ENCODE results near the gene PIM1. TPM values are rescaled to one million over a fixed set of nuclear protein-coding genes. Genes with fewer than 3 reads are reported as not detected.

PIM1 gene
- total and polyA plus RNA-seq, 10 of the 15 experiments (the other 5 are each of a cell fraction or from before 2014, with no cell fraction given): 0.66 to 33.9 (median 10.2) TPM

DNA sequence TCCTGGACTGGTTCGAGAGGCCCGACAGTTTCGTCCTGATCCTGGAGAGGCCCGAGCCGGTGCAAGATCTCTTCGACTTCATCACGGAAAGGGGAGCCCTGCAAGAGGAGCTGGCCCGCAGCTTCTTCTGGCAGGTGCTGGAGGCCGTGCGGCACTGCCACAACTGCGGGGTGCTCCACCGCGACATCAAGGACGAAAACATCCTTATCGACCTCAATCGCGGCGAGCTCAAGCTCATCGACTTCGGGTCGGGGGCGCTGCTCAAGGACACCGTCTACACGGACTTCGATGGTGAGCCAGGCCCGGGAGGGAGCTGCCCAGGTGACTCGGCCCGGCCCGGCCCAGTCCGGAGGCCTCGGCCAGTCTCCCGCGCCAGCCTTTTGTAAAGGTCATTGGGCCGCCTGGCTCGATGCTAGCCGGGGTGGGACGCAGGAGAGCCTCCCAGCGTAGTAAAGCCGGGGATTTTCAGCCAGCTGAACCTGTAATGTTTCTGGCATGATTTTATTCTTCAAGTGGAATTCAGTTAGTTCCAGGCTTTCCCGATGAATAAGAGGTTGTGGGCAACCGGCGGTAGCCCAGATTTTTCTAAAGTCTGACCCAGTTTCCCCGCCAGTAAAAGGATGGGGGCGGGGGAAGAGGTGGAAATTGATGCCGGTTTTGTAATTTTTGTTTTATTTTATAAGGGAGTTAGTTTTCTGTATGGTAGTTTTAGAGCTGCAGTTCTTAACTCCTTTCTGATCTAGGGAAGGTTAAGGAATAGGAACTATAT is 1.4 kb downstream of the PIM1 start:
- H4K20me1 ChIP-seq (ENCODE audit: control insufficient read depth, insufficient read depth): no peaks in the 10 kb centered on the region; the same call in 1 of the 2 replicates
- H3K27me3 ChIP-seq (replicated peaks in 1 of 2; ENCODE audit: control insufficient read depth in 2 of 2, insufficient read depth in 2 of 2, low read length in 1 of 2): no peaks in the 10 kb centered on the region
- H3K4me2 ChIP-seq (ENCODE audit: control insufficient read depth, insufficient read depth): peak overlapping the region; percentile 96
- intact Hi-C loops (cut with micrococcal nuclease; ENCODE audit: unreplicated experiment): loop anchor here (5.0 to 10.0 kb wide), 3 partner anchors 59 to 407 kb away; partner anchors contain the start of gene C6orf89
- peak overlapping the region; percentile 61 for H3K27ac ChIP-seq (ENCODE audit: control insufficient read depth, insufficient read depth)
- peaks cover 7 to 8% of the 10 kb centered on the region in 2 experiments for H3K36me3 ChIP-seq (ENCODE audit: control insufficient read depth in 2 of 2, insufficient read depth in 2 of 2, low read length in 1 of 2)
- RAD21 ChIA-PET (ENCODE audit: unreplicated experiment): interaction anchor here (0.6 to 8.3 kb wide), 38 partner anchors 13 to 563 kb away, joined by 3 to 255 read pairs (median 4); partner anchors contain the start of genes C6orf89, MTCH1, PI16 and TBC1D22B
- TSS peak; percentile 80 for BruUV-seq (replicated peaks)
- SMC1A ChIA-PET (ENCODE audit: uncharacterized antibody, unreplicated experiment): interaction anchor here (0.8 to 12.2 kb wide), 38 partner anchors 10 to 406 kb away, joined by 3 to 266 read pairs (median 6); partner anchors contain the start of genes C6orf89, TBC1D22B and TMEM217
- CTCF ChIA-PET: interaction anchor here (0.7 to 6.0 kb wide), 58 partner anchors 9 to 405 kb away, joined by 3 to 260 read pairs (median 5); partner anchors contain the start of genes C6orf89, FGD2, MTCH1 and TBC1D22B
- FAIRE-seq (no peak), DNase-seq (ENCODE audit: low read depth, low spot score) (no peak), ATAC-seq (peak; percentile 12)
- H3K4me1 ChIP-seq (ENCODE audit: control insufficient read depth, insufficient read depth, low read length): peaks cover 31% of the 10 kb centered on the region
- peak overlapping the region; percentile 76 for H3K9ac ChIP-seq (ENCODE audit: control insufficient read depth, insufficient read depth, low read length)
- H3K79me2 ChIP-seq (ENCODE audit: control insufficient read depth, insufficient read depth, low read length): peaks cover 12% of the 10 kb centered on the region
- in situ Hi-C loops (cut with MboI): loop anchor here (5.0 to 10.0 kb wide), 3 partner anchors 119 to 407 kb away; no protein-coding TSS in a partner anchor
- H2AFZ ChIP-seq (ENCODE audit: control insufficient read depth, low read depth, low read length): peak overlapping the region; percentile 63
- TF ChIP-seq USF1 (IDR thresholded peaks at IDR 0.05; ENCODE audit: borderline replicate concordance, extremely low read length, insufficient read depth, low read depth, low read length): no peak
- TF ChIP-seq, protein P1, sequence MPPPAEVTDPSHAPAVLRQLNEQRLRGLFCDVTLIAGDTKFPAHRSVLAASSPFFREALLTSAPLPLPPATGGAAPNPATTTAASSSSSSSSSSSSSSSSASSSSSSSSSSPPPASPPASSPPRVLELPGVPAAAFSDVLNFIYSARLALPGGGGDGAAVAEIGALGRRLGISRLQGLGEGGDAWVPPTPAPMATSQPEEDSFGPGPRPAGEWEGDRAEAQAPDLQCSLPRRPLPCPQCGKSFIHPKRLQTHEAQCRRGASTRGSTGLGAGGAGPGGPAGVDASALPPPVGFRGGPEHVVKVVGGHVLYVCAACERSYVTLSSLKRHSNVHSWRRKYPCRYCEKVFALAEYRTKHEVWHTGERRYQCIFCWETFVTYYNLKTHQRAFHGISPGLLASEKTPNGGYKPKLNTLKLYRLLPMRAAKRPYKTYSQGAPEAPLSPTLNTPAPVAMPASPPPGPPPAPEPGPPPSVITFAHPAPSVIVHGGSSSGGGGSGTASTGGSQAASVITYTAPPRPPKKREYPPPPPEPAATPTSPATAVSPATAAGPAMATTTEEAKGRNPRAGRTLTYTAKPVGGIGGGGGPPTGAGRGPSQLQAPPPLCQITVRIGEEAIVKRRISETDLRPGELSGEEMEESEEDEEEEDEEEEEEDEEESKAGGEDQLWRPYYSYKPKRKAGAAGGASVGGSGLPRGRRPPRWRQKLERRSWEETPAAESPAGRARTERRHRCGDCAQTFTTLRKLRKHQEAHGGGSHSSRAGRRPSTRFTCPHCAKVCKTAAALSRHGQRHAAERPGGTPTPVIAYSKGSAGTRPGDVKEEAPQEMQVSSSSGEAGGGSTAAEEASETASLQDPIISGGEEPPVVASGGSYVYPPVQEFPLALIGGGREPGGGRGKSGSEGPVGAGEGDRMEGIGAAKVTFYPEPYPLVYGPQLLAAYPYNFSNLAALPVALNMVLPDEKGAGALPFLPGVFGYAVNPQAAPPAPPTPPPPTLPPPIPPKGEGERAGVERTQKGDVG (CRISPR knock-in tag; IDR thresholded peaks at IDR 0.05): no peak
- no peak for TF ChIP-seq ASH2L (IDR thresholded peaks at IDR 0.05; ENCODE audit: borderline replicate concordance, low read depth)
- no peak for TF ChIP-seq PKNOX1 (IDR thresholded peaks at IDR 0.05)
- TF ChIP-seq ZSCAN29 (IDR thresholded peaks at IDR 0.05): peak; percentile 92
- TF ChIP-seq RB1 (IDR thresholded peaks at IDR 0.05; ENCODE audit: borderline replicate concordance): 0 out of 2 replicates have a peak, but pooled peaks have one; percentile 28
- TF ChIP-seq MAX (IDR thresholded peaks at IDR 0.05; ENCODE audit: low read depth, low read length): no peak
- TF ChIP-seq SUZ12 (IDR thresholded peaks at IDR 0.05; ENCODE audit: unreplicated experiment): no peak
- TF ChIP-seq ZNF207 (IDR thresholded peaks at IDR 0.05; ENCODE audit: borderline replicate concordance): no peak
- no peak for TF ChIP-seq ZNF274 (IDR thresholded peaks at IDR 0.05; ENCODE audit: insufficient read depth, insufficient read length)
- TF ChIP-seq POU2F2 (IDR thresholded peaks at IDR 0.05; ENCODE audit: borderline replicate concordance, low read depth, low read length): no peak
- TF ChIP-seq ESRRA (IDR thresholded peaks at IDR 0.05; ENCODE audit: low read length): no peak
- no peak for TF ChIP-seq NFXL1 (IDR thresholded peaks at IDR 0.05; ENCODE audit: borderline replicate concordance)
- TF ChIP-seq POLR2A (IDR thresholded peaks at IDR 0.05; ENCODE audit: low read depth, low read length): peak; percentile 17; the same call in 1 of the 2 replicates
- TF ChIP-seq CHD1 (IDR thresholded peaks at IDR 0.05; ENCODE audit: low read depth, low read length): no peak
- WGBS (ENCODE audit: insufficient coverage, insufficient replicate concordance, low lambda C conversion rate, missing lambda C conversion rate): 2% methylated on average over 45 of the region's 45 CpGs
- peak overlapping the region; percentile 83 for H3K4me3 ChIP-seq
- POLR2A ChIA-PET: interaction anchor here (0.6 to 4.1 kb wide), 13 partner anchors 10 to 406 kb away, joined by 3 to 43 read pairs (median 3); partner anchors contain the start of genes C6orf89 and MTCH1
- H3K9me3 ChIP-seq (replicated peaks; ENCODE audit: control insufficient read depth, insufficient read depth, low read length): no peaks in the 10 kb centered on the region
